HG03442 (cell line): ENCODE results near the gene ARHGEF4.
"Not testable (repeated sequence)": the region's sequence is repeated elsewhere in the genome, so short reads cannot be mapped to it uniquely, and the experiment has no call there.

Source experiments
- ATAC-seq: cut with Tn5 transposase; IDR thresholded peaks from one replicate; pipeline ENCODE4 v1.9.1; 2021; ENCODE audit warnings: mild to moderate bottlenecking, moderate library complexity; ENCODE audit not compliant: unreplicated experiment

The ARHGEF4 gene

DNA sequence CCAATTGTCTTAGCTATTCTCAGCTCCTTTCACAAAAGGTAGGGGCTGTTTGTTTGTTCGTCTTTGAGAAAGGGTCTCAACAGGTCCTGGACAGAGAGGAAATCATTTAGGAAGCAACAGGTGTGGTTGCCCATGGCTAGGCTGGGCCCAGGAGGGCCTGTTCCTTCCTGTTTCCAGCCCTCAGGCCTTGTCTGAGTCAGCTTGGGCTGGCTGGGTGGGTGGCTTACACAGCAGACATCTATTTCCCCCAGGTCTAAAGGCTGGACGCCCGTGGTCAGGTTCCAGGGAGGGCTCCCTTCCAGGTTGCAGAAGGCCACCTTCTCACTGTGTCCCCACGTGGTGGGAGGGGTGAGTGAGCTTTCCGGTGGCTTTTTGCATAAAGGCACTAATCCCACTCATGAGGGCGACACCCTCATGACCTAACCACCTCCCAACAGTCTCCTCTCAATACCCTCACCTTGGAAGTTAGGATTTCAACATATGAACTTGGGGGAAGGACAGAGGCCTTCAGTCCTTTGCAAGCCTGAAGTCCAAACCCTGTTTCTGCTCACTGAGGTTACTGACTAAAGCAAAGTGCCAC is 45.5 kb downstream of the ARHGEF4 start:
- no peak for ATAC-seq

DNA sequence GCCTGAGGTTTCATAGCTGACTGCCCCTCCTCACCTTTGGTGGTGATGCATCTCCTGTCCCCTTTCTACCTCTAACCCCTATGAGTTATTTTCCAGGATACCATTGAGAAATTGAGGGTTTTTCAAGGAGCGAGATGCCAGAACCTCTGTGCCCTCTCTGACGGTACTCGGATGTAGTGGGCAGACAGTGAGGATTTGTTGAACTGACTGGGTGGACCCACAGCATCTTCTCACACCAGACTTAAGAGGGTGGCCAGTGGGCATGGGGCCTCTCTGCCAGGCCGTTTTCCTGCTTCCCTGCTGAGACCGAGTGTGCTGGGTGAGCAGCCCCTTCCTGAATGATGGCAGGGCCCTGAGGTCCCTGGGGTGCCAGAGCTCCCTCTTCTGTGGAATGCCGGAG is 46.3 kb downstream of the ARHGEF4 start:
- no peak for ATAC-seq

DNA sequence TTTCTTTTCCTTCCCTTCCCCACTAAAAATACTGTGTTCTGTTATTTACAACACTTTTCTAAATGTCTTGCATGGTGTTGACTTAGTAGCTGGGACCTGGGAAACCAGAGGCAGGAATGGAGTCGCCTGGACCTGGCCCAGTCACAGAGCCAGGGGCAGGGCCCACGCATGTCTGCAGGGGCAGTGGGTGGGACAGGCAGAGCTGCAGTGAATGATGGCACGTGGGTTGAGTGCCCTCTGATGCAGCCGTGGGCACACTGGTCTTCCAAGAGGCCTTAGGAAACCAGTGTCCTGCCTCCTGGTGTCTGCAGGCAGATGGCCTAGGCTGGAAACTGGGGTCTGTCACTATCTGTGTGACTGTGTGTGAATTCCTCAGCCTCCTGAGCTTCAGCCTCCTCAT is 46.8 kb downstream of the ARHGEF4 start:
- ATAC-seq, result no peak

DNA sequence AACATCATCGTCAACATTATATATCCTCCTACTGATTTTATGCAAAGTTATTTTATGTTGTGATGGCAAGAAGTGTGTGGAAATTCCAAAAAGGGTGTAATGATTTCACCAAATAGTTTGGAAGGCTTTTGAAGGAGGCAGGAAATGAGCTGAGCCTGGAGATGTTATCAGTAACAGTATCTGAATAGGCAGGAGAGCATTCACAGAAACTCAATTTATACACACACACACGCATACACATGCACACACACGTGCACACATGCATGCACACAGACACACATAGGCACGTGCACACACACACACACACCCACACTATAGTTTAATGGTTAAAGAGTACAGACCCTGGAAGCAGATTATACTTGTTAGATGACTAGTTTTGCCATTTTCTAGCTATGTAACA is 47.3 kb downstream of the ARHGEF4 start:
- ATAC-seq, result no peak

DNA sequence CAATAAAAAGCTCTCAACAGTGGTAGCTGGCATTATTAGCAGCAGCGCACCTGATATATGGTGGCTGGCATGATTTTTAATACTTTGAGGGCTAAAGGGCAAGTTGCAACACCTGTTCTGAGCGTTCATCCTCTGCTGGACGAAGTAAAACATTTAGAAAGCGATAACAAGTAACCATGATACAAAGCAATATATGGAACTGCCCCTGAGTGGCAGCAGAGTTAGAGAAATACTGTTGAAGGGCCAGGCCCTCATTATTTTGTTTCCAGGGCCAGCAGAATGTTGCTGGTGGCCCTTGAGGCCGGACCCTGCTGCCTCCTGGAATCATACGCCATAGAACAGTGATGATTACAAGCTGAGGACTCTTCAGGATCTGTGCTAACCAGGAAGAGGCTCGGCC is 47.8 kb downstream of the ARHGEF4 start:
- no peak for ATAC-seq

DNA sequence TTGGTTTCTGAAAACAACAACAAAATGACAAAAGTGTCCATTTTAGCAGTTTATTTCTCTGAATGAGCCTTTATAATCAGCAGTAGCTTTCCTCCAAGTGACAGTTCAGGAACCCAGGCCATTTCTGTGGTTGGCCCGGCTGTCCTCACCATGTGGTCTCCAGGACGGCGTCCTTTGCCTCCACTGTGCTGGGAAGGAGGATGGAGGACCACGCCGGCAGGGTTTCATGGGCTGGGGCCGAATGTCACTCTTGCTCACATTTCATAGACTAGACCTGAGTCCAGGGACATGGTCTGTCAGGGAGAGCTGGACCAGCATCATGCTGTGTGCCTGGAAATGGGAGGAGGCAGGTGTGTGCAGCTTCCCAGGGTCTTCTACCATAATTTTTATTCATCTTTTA is 50.9 kb downstream of the ARHGEF4 start:
- no peak for ATAC-seq

DNA sequence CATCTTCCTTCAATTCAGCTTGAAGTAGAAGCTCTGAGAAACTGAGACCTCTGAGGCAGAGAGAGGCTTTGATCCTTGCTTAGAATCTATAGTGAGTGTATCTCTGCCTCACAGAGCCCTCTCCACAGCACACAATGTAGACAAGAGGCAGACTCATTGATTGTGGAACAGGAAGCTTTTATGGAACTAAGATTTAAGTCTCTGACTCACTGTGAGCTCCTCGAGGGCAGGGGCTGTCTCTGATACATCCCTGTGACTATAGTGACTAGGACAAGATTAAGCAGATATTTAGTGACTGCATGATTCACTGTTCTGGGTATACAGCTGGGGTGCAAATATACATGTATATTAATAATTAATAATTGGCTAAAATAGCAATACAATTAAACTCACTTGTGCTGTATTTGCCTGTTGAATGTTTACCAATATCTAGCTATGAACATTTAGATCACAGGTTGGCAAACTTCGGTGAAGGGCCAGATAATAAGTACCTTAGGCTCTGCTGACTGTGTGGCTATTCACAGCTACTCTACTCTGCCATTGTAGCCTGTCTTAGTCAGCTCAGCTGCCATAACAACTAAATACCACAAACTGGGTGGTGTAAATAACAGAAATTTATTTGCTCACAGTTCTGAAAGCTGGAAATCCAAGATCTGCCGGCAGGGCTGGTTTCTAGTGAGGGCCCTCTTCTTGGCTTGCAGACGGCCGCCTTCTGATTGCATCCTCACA is 54.4 kb downstream of the ARHGEF4 start:
- ATAC-seq, result no peak

DNA sequence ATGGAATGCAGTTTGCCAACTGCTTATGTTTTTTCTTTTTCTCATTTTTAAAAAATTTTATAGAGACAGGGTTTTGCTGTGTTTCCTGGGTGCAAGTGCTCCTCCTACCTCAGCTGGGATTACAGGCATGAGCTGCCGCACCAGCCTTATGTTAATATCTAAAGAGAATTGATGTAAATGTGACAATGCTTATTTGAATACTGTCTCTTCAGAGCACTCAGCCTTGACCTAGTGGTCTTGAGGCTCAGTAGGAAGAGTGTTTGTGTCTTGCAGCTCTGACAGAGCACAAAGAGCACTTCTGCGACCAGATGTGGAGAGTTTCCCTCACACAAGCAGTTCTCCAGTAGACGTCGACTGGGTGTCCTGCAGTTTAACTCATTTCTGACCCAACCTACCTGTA is 55.3 kb downstream of the ARHGEF4 start:
- ATAC-seq, result no peak

DNA sequence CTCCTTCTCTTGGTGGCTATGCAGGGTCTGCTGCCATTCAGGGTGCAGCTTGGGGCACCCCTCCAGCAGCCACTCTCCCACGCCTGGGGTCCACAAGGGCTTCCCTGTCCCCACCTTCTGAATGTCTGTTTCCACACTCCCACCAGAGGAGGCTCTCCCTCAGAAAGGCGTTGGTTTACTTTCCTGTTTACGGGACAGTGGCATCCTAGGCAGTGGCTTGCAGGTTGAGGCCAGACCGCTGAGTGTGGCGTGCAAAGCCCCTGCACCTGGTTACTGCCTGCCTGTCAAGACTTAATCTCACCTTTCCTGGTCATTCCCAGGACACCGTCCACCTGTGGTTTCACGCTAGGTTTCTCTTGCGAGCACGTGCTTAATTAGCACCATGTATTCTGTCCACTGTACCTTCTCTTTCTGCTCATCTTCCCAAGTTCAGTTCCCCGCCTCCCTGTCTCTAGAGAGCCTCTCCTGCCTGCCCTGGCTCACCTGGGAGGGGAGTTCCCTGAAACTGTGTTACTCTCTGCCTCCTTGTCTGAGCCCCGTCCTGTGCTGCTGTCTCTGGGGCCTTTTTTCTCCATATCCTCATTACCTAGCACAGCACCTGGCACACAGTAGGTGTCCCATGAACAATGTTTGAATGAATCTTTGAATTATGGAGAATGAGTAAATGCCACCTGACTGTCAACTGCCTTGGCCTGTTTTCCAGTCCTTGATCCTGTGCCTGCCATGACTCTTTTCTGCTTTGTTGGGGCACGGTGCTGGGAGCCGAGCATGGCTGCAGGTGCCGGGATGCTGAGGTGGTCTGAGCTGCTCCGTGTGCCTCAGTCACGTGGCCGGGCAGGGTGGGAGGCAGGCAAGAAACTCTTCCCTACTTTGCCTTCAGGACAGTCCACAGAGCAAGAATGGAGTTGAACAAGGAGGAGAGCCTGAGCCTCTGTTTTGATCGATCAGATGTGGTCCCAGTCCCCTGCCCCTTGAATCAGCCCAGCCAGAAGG is 56.4 kb downstream of the ARHGEF4 start:
- ATAC-seq, result no peak

DNA sequence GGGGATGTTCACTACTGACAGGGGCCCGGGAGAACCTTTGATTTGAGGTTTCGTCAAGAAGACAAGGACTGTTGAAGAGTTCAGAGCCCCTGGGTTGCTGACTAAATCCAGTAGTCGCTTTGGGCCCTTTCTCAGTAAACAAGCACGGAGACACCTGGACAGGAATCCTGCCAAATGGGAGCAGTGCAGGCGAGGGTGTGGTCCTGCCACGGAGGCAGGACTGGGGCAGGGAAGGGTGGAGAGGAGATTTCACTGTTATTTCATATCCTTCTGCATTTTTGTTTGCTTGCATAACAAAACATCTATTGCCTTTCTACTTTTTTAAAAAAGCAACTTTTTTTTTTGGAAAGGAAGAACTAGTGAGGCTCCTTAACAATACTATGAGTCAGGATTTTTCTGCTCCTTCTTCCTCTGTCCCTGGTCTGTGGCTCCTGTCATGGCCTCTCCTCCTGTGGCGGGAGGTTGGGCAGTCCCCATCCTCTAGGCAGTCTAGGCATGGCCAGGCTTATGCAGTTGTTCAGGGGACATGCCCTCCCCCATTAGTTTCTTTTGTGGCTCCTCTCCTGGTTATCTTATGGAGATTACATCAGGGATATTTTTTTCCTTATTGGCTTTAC is 57.7 kb downstream of the ARHGEF4 start:
- no peak for ATAC-seq

DNA sequence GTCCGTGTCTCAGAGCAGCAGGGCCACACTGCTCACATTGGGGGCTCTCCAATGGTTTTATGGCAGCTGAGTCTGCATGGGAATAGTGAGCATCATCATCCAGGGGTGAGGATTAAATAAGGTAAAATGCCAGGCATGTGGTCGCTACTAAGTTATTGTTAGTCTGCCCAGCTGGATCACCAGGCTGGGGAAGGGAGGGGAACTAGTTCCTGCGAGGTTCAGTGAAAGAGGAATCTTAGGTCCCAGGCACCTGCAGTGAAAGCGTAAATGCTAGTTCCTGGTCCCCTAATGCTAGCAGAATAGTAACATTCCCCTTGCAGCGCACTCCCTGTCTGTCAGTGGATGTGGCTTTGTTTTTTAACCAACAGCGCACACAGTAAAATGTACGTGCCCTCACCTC is 60.1 kb downstream of the ARHGEF4 start:
- no peak for ATAC-seq

DNA sequence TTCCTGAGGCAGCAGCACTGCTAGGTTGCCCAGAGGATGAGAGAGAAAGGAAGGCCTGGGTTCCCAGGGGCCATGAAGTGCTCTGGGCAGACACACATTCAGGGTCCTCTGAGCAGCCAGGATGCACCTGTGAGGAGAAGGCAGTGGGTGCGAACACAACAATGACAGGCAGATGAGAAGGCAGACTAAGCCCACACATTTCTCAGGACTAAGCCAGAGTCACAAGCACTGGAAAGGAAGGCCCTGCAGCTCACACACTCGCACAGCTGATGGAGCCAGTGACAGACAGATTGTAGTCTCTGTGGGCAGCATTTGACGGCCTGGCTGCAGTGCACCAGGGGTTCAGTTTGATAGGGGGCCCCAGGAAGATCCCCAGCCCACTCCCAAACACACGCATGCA is 61.8 kb downstream of the ARHGEF4 start:
- ATAC-seq, result no peak

DNA sequence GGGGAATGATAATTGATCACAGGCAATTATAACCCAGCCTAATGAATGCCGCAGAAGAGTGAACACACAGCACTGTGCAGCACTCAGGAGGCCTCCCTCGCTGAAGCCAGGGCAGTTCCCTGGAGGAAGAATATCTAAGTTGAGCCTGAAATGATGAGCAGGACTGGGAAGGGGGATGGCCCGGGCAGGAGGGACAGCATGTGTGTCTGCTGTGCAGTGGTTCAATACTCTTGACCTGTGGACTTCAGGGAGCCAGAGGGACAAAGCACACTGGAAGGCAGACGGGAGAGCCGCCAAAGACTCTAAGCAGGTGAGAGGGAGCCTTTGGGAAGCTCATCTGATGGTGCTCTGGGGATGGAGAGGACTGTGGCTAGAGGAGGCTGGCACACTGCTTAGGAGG is 62.6 kb downstream of the ARHGEF4 start:
- ATAC-seq, result no peak

DNA sequence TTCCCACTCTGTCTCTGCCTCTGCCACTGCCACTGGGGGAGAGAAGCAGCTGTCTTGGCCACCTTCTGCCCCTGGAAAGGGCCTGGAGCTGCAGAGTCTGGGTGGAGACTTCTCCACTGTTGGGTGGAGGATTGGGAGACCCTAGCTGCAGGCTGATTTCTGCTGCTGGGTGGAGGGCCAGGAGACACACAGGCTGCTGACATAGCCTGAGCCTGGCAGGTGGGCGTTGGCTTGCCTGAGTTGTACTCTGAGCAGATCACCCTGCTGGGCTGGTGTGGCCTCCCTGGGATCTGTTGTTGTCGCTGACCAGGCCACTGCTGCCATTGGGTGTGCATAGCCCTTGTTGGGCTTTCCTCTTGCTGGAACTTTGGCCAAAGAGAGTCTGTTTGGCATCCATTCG is 64.3 kb downstream of the ARHGEF4 start:
- ATAC-seq, result no peak

DNA sequence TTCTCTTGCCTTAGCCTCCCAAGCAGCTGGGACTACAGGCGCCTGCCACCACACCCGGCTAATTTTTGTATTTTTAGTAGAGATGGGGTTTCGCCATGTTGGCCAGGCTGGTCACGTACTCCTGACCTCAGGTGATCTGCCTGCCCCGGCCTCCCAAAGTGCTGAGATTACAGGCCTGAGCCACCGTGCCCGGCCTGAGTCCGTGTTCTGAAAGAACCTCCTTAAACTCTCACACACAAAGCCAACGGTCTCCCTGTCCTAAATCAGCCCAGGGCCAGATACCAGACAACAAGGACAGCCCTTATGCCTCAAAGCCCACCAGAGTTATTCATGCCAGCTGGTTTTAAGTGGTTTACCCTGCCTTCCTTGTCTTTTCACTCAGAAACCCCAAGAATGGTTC is 64.9 kb downstream of the ARHGEF4 start:
- ATAC-seq, result not testable (repeated sequence)

DNA sequence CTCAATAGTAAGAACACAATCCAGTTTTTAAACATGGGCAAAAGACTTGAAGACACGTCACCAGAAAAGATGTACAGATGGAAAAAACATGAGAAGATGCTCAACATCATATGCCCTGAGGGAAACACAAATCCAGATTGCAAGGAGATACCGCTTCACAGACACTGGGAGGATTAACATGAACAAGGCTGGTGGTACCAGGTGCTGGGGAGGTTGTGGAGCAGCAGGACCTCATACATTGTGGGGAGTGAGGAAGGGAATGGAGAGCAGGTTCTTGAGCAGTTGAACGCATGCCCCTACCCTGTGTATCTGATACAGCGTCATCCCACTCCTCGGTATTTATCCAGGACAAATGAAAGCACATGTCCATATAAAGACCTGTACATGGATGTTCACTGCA is 72.1 kb downstream of the ARHGEF4 start:
- no peak for ATAC-seq

DNA sequence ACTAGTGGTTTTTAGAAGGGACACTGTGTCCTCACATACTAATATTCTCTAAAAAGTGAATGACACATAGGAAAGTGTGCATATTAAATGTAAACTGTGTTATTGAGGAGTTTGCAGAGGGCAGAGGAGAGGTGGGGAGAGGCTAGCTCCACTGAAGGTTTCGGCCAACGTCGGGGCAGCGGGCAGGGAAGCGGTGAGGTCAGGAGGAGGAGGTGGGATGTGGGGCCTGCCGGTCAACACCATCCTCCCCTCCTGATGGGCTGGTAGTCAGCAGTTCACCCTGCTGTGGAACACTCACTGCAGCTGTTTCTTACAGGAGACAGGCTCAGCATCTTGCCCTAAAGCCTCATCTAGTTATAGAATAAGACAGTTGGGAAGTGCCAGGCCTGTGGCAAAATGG is 74.2 kb downstream of the ARHGEF4 start:
- ATAC-seq, result no peak

DNA sequence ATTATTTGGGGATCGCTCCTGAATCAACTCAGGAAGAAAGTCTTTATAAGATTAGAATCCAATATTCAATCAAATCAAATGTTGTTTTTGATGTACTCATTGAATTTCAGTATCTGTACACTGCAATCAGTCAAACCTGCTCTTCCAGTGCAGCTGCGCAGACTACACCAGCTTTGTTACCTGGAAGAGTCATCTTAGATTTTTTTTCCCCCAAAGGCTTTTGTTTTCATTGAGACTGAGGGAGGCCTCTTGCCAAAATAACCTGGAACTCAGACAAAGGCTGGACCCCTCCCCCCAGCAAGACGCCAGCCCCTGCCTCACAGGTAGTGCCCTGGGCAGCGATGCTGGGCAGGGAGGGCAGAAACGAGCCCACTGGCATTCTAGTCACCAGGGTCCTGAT is 74.8 kb downstream of the ARHGEF4 start:
- no peak for ATAC-seq

DNA sequence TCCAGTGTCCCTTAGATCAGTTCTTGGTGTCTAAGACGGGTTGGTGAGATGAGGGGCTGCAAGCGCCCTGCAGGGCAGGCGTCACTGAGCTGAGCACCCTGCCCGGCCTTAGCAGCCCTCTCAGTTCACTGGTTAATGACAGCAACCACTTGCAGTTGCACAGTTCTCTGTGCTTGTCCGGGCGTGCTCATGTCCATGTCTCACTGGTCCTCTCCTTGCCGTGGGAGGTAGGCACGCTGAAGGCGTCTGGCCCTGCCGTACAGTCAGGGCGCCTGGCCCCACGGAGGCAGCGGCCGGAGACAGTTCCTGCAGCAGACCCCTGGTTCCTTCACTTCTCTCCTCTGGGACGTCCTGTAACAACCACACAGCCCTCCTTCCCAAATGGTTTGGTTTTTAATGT is 75.3 kb downstream of the ARHGEF4 start:
- no peak for ATAC-seq

DNA sequence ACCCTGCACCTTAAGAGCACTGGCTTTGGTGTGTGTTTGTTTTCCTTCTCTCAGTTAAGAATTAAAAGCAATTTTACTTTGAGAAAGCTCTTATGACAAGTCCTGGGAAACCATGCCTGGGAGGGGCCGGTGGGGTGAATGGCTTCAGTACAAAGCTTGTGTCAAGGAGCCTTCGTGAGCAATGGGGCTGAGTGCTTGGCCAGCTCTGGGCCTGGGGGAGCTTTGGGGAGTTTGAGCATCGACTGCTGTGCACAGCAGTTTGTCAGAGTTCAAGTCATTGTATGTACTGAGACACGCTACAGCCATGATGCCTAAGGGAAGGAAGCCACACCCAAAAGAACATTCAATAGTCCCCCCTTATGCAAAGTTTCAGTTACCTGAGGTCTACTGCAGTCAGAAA is 75.8 kb downstream of the ARHGEF4 start:
- ATAC-seq, result no peak

DNA sequence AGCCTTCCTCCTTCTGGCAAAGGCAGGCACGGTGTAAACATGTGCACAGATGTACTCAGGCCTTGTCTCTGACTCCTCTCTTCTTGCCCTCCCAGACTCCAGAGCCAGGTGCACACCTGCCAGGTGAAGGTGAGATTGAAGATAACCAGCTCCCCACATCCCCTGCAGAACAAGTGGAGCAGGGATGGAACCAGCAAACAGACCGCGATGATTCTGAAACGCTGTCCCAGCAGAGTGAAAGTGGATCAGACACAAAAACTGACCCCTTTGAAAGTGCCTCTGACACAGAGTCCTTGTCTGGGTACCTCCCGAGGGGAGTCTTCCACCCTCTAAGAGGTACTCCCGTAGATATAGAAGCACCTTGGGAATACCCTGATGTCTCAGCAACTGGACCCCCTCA is 77.2 kb downstream of the ARHGEF4 start:
- ATAC-seq, result no peak
